ENCODE data around the gene SLC4A2. TPM values are rescaled to one million over a fixed set of nuclear protein-coding genes. Genes with fewer than 3 reads are reported as not detected.

The SLC4A2 gene
- polyA plus RNA-seq, 2 of the 4 experiments (the other 2 are of a cell fraction) = 112 to 275 TPM

- Histone ChIP-seq H3K9me3 (no peaks in the 10 kb centered on the region), H3K27ac (peak overlapping the region in 1 of 2 experiments; percentile 13; a peak in 1 of 6 replicates), H3K4me1 (peaks cover 30% of the 10 kb centered on the region), H3K4me2 (no peak overlapping the region), H3K4me3 (no peak overlapping the region)
- no peak for ATAC-seq
- DNase-seq (ENCODE audit: low read depth in 1 of 2, low spot score in 1 of 2) = no peak
- ChIA-PET CTCF (interaction anchor here (0.6 to 14.7 kb wide), 18 partner anchors 11 to 211 kb away, joined by 3 to 412 read pairs (median 8); partner anchors contain the start of genes ABCB8, AGAP3, FASTK and TMUB1), POLR2A (interaction anchor here (0.6 kb wide), 1 partner anchor 95 kb away, joined by 5 read pairs; no protein-coding TSS in a partner anchor)
- 78% methylated on average over 15 of the region's 15 CpGs for WGBS (ENCODE audit: missing lambda C conversion rate)
- no peak for TF ChIP-seq MAZ (IDR thresholded peaks at IDR 0.05; ENCODE audit: borderline replicate concordance, low read depth, low read length)
- peak; percentile 69 to 87; a peak in 3 of 4 replicates for TF ChIP-seq CEBPB (IDR thresholded peaks at IDR 0.05)
- FAIRE-seq = no peak
These were observed 50.0 kb downstream of the SLC4A2 start for GRCh38 chr7:151109094-151110048.

GRCh38 chr7:151110236-151110940 lies 51.0 kb downstream of the SLC4A2 start:
- no peak for FAIRE-seq
- DNase-seq (ENCODE audit: low read depth in 1 of 2, low spot score in 1 of 2) = no peak
- Histone ChIP-seq H3K27ac (peak overlapping the region in 1 of 2 experiments; percentile 52; a peak in 2 of 6 replicates), H3K4me3 (no peak overlapping the region), H3K4me1 (peaks cover 32% of the 10 kb centered on the region), H3K9me3 (no peaks in the 10 kb centered on the region), H3K4me2 (no peak overlapping the region)
- TF ChIP-seq ESRRA (IDR thresholded peaks at IDR 0.05; ENCODE audit: borderline replicate concordance, low read length) (no peak), CHD2 (IDR thresholded peaks at IDR 0.05; ENCODE audit: low read length, partially characterized antibody) (no peak), RFX5 (IDR thresholded peaks at IDR 0.05) (no peak), ELK1 (IDR thresholded peaks at IDR 0.05; ENCODE audit: low read depth, low read length) (no peak), REST (IDR thresholded peaks at IDR 0.05) (no peak), GATA3 (IDR thresholded peaks at IDR 0.05; ENCODE audit: borderline replicate concordance) (no peak), RNF2 (IDR thresholded peaks at IDR 0.05; ENCODE audit: borderline replicate concordance, low read depth) (no peak)
- peak; percentile 2 to 3; a peak in 4 of 6 replicates for ATAC-seq
- POLR2A ChIA-PET = interaction anchor here (0.6 kb wide), 1 partner anchor 96 kb away, joined by 5 read pairs; no protein-coding TSS in a partner anchor
- CTCF ChIA-PET = interaction anchor here (0.6 to 14.7 kb wide), 52 partner anchors 8 to 228 kb away, joined by 3 to 412 read pairs (median 6); partner anchors contain the start of genes ABCB8, AGAP3, CDK5 and FASTK
- WGBS (ENCODE audit: missing lambda C conversion rate) = 75% methylated on average over 11 of the region's 11 CpGs

GRCh38 chr7:151110941-151111645 lies 51.7 kb downstream of the SLC4A2 start:
- H3K27ac ChIP-seq = peak overlapping the region in 1 of 2 experiments; percentile 61; a peak in 2 of 6 replicates

More at GRCh38 chr7:151110941-151111645, 51.7 kb downstream of the SLC4A2 start:
- Histone ChIP-seq H3K9me3 (no peaks in the 10 kb centered on the region), H3K4me2 (no peak overlapping the region), H3K4me3 (no peak overlapping the region), H3K4me1 (peaks cover 38% of the 10 kb centered on the region)
- 33% methylated on average over 12 of the region's 20 CpGs for WGBS (ENCODE audit: missing lambda C conversion rate)
- FAIRE-seq (no peak), ATAC-seq (peak; percentile 81 to 89), DNase-seq (ENCODE audit: low read depth in 1 of 2, low spot score in 1 of 2) (peak; percentile 70 to 92)
- POLR2A ChIA-PET = no interaction called here
- TF ChIP-seq RAD21 (conservative IDR thresholded peaks at IDR 0.05 in 1 of 2, IDR thresholded peaks at IDR 0.05 in 1 of 2) (peak; percentile 91), GATA3 (IDR thresholded peaks at IDR 0.05; ENCODE audit: borderline replicate concordance) (no peak), KDM5A (IDR thresholded peaks at IDR 0.05) (no peak), CTCF (IDR thresholded peaks at IDR 0.05) (peak; percentile 82), PHF8 (IDR thresholded peaks at IDR 0.05; ENCODE audit: borderline replicate concordance, low read depth) (no peak), SMC3 (IDR thresholded peaks at IDR 0.05) (peak; percentile 68)
- CTCF ChIA-PET = interaction anchor here (0.6 to 14.7 kb wide), 67 partner anchors 9 to 1351 kb away, joined by 3 to 412 read pairs (median 4); partner anchors contain the start of genes ABCB8, AGAP3, CDK5 and FASTK
